HG03039 (cell line): ENCODE data around the gene BCL6.

ENCODE experiments used
- ATAC-seq: cut with Tn5 transposase; IDR thresholded peaks from one replicate; pipeline ENCODE4 v1.9.1; 2021; ENCODE audit warnings: mild to moderate bottlenecking, moderate library complexity; ENCODE audit not compliant: unreplicated experiment

Gene BCL6

DNA sequence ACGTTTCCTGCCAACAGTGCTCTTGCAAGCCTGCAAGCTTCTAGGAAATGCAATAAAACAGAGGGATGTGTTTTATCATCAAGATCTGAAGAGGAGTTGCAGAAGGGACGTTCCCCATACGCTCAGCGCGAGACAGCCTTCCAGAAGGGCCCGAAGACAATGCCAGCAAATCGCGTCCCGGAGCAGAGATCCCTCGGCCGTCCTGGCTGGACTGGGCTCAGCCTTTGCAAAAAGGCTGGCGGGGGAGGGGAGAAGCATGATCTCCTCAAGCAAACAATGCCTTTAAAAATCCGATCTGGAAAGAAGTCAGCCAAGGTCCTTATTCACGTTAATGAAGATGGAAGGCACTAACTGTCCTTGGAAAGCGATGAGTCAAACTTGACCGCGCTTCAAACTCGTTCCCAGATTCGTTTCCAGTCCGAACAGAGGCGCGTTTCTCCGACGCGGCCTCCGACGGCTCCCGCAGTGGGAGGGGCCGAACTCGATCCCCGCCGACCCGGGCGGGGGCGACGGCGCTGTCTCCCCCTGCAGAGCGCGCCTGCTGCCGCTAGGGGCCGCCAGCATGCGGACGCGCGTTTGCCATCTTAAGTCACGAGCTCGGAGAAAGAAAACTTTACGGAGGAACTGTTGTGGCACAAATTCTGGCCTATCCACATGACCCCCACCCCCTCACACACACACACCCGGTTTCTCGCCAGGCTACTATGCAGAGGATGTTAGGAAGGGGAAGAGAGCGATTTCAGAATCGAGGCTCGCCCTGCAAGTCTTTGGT lies 5.5 kb downstream of the BCL6 start:
- ATAC-seq, result no peak

DNA sequence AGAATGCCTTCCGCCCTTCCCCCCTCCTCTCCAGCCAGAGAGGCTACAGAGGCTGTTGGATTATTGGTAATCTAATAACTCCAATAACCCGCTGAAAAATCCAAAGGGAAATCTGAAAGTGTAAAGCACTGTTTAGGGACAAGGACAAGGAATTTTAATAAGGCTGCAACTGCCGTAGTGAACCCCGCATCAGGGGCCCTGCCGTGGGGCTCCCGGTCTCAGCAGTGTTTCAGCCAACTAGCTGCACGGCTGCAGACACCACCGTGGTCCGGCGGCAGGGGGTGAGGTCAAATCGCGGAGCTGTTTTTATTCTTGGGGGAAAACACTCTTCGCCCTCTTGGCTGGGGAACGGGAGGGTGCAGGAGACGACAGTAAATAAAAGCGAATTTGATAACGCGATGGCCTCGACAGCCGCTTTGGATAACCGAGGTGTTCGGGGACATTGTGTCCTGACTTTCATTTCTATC lies 6.1 kb downstream of the BCL6 start:
- no peak for ATAC-seq

DNA sequence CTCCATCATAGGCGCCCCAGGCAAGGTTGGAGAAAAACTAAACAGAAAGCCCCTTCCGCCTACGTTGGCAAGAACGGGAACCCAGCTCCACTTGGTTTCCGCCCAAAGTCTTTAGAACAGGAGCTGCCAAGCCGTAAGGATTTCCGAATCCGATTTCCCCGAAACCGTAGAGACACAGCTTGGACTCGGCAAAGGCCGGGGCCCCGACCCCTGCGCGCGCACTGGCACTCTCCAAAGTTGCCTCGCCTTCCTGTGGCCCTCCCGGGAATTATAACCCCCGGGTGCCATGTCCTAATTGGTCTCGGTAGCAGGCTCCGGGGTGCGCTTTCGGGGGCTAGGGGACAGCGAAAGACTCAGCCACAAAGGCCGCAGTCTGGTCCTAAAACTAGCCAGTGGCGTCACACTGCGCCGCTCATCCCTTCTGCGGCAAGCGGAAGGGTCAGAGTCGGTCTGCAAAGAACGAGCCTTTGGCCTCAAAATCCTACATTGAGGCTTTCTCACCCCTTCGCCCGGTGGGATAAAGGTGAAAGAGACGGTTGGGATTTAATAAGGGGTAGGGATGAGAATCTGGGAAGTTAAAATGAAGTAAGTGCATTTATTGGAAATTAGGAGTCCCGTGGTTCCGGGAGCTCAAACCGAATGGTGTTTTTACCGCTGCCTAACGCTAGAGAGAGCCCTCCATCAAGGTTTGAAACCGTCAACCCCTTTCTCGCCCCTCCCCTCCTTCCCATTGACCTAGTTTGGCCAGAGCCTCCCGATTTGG lies 6.8 kb downstream of the BCL6 start:
- ATAC-seq, result no peak

DNA sequence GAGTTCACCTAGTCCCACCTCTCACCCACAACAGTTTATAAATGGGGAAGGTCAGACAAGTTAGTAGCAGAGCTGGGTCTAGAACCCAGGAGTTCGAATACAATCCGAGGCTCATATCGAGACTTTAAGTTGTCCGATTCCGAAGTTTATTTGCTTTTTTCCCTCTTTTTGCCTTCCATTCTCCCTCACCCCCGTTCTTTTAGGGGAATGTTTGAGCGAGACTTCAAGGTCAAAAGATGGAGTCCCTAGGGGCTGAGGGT lies 7.3 kb downstream of the BCL6 start:
- no peak for ATAC-seq

DNA sequence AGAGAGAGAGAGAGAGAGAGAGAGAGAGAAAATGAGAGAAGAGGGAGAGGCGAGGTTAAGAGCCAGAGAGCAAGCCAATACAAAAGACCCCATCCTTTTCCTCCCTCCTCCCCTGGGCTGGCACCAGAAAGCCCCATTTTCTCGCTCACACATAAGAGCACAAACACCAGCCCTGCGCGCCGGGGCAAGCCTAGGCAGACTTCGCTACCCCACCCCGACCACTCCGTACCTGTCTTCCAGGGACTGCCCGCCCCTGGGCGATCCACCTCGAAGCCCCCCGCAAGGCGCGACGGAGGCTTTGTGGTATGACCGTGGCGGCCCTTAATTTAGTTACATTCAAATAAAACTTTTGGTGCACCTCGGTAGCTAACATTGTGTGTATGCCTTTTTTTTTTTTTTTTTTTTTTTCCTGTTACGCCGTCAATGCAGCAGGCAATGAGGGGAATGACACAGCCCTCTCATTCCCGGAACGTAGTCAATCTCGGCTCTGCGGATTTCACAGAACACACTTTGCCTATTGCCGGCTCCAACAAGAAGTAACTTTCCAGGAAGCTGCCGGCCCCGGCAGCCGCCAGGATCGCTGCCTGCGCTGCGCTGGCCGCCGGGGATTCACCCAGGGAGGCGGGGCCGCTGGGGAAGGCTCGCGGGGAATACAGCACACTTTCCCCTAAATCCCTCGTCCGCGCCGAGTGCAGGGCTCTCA lies 7.7 kb downstream of the BCL6 start:
- ATAC-seq, result no peak

DNA sequence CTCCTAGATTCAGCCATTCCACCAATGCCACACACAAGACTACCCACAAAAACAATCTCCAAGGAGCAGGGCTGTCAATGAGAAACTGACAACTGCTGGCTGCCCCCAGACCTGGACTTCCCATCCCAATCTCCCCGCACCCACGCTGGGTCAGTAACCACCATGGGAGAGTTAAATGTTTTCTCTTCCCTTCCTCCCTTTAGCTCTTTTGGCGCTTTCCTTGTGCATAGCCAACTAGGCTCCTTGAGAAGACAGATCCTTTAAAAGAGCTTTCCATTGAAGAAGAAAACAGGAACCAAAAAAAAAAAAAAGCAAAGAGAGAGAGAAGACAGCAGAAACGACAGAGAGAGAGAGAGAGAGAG lies 8.3 kb downstream of the BCL6 start:
- no peak for ATAC-seq

DNA sequence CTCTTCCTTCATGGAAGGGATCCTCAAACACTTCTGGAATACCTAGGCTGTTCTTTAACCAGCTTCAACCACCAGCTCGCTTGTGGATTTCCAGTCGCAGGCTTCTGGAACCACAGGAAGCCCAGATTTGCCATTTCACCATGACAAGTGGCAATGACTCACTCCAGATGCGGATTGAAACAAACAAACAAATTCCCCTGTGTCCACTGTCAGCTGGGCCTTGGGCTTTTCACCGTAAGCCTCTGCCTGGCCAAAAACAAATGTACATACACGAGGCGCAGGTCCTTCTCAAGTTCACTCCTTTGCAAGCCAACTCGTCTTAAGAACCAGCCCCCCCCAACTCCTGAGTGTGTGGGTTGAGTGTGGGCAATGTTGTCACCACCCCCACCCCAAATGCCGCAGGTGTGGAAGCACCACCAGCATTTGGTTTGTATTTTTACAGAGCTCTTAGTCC lies 8.8 kb downstream of the BCL6 start:
- ATAC-seq, result no peak

DNA sequence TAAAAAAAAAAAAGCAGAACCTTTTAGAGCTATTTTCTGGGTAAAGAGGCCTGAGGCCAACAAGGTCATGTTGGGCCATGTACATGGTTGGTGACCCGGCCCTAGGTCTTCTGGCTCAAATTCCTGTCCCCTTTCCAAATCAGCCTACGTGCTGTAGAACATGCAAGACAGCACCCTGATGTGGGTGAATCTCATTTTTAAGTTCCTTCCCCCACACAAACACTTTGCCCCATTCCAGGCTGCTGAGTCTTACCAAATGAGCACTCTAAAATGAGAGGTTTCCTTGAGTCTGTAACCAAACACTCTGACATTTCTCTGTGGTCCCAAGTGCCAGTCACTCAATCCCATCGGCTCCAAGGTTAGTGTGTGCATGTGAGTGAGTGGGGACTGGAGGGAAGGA lies 9.4 kb downstream of the BCL6 start:
- no peak for ATAC-seq

DNA sequence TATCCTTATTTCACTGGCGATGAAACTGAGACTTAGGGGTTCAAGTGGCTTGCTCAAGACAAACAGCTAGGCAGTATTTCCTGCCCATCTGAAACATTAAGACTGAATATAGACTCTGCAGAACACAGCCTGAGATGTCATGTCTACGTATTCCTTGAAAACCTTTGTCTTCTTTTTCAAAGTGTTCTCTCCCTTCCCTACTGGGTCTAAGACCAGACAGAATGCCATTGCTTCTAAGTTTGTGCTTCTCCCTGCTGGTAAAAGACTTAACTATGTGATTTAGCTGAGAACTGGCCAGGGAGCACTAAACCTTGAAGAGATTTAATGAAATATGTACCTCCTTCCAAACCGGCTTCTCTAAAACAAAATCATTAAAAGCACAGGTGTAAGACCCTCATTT lies 9.9 kb downstream of the BCL6 start:
- no peak for ATAC-seq

DNA sequence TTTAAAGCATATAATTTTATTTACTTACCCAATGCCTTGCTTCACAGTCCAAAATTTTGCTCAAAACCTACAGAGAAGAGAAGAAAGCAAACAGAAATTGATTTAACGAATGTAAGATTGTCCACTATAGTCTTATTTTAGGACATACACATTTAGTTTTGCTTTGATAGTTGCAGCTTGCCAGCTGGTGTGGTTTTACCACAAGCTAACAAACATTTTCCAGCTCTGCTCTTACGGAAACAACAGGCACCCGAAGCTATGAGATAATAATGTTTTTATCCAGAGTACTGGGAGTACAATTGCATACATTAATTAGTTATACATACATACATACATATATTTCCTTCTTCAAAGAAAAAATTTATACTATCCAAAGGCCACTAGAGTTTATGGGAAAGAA lies 10.4 kb downstream of the BCL6 start:
- ATAC-seq, result no peak

DNA sequence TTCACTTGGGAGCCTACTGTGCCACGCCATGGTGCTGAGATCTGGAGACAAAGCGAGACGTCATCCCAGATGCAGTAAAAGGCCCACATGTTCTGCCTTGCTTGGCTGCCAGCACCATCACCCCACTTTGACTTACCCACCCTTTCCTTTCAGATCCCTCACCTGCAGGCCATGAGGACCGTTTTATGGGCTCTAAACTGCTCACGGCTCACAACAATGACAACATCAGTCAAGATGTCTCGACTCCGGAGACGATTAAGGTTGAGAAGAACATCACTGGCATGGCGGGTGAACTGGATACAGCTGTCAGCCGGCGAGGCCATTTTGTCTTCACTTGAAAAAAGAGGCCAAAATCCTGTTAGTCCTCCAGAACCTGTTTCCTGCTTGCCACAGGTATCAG lies 11.9 kb downstream of the BCL6 start:
- ATAC-seq, result no peak

DNA sequence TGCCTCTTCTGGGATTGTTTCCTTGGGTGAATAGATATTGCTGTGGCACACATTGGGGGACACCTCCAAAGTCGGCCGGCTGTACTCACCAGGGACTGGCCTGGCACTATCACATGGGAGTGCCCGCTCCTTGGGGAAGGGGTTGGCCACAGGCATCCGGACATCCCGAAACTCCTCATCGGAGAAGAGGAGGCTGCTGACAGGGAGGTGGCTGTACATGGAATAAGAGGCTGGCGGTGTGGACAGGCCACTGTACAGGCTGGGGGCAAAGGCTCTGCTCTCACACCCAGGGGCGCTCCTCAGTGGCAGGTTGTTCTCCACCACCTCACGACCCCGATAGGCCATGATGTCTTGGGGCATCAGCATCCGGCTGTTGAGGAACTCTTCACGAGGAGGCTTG lies 15.7 kb downstream of the BCL6 start:
- ATAC-seq, result no peak

DNA sequence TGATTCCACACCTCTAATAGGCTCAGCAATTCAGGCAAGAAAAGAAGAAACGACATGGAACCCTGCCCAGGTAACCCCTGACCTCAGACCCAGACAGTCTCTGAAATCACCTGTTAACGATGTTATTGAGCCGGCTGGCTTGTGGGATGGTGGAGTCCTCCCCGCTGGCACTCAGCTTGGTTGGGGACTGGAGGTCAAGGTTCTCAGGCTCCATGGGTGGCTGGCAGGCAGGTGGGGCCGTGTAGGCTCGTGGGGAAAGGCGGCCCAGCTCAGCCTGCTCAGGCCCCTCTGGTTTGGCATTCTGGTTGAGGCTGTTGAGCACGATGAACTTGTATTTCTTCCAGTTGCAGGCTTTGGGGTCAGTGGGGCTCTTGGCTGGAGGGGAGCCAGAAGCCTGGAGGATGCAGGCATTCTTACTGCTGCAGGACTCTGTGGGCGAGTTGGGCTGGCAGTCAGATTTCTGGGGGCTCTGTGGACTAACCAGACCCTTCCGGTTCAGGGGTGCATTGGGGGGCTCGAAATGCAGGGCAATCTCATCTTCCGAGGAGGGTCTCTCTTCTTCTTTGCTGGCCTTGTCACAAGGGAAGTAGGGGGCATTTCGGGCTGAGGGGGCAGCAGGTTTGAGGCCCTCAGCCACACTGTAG lies 16.2 kb downstream of the BCL6 start:
- ATAC-seq, result no peak

DNA sequence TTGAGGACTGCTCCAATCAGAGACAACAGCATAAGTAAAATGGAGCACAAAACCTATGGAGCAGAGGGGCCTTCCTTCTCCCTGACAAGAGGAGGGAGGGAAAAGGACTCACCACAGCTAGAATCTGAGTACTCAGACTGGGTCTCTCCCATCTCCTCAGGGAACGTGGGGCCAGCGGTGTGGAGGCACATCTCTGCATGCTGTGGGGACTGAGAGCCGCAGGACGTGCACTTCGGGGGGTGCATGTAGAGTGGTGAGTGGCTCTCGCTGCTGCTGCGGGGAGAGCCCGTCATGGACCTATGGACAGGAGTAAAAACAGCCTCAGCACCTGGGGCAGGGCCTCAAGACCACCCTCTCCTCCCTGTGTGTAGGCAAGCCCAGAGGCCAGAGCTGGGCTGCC lies 17.0 kb downstream of the BCL6 start:
- ATAC-seq, result no peak

DNA sequence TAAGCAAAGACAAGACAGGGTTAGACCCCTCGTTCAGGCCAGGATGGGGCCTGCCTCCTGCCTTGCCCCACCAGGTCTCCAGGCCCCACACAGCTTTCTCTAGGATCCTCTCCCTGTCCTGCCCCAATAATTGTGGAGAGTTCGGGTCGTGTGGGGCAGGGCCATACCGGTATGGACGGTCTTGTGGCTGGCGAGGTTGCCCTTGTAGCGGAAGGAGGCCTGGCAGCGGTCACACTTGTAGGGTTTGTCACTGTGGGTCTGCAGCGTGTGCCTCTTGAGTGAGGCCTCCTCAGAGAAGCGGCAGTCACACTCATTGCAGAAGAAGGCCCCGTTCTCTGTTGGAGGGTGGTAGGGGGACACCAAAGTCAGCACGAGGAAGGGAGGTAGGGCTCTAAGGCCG lies 18.7 kb downstream of the BCL6 start:
- ATAC-seq, result no peak

DNA sequence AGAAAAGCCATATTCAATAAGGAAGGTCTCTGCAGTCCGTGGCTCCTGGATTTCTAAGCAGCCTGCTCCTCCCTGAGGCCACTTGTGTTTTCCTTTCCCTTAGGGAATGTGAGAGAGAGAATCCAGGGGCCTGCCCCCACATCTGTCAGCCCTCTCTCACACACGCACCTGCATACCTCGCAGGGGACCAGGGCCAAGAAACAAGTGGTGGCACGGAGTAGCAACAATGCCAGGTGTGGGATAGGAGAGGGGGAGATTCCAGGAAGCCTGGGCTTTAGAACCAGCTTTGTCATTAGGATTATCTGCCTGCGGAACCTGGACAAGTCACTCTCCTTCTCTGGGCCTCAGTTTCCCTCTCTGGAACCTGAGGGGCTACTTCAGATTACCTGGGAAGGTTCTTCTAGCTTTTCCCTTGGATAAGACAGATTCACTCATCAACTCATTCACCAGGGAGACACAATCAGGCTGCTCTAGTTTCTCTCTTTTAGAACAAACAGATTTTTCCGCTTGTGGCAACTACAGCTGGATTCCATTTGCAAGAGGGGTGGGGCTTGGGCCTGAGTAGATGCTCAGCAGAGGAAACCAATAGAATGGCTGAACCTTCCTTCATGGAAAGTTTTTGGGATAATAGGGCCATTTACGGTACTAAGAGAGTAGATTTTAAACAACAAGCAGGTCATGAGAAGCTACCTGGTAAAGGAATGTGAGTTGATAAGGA lies 19.5 kb downstream of the BCL6 start:
- no peak for ATAC-seq

DNA sequence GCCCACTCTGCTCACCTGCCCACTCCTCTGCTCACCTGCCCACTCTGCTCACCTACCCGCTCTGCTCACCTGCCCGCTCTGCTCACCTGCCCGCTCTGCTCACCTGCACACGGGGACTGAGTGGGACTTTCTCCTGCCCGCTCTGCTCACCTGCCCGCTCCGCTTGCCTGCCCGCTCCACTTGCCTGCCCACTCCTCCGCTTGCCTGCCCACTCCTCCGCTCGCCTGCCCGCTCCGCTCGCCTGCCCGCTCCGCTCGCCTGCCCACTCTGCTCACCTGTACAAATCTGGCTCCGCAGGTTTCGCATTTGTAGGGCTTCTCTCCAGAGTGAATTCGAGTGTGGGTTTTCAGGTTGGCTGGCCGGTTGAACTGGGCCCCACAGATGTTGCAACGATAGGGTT lies 20.0 kb downstream of the BCL6 start:
- no peak for ATAC-seq

DNA sequence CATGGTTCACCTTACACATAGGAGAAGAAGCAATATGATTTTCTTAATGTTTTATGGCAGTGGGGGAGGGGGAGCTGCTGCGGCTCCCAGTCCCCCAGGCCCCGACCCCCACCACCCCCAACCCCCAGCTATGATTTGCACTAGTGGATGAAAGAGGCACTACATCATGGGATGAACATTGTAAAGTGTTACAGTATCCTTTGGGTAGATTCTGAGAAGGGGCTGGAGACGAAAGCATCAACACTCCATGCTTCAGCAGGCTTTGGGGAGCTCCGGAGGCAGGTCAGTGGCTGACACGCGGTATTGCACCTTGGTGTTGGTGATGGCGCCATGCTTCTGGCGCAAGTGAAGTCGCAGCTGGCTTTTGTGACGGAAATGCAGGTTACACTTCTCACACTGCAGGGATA lies 23.1 kb downstream of the BCL6 start:
- no peak for ATAC-seq

DNA sequence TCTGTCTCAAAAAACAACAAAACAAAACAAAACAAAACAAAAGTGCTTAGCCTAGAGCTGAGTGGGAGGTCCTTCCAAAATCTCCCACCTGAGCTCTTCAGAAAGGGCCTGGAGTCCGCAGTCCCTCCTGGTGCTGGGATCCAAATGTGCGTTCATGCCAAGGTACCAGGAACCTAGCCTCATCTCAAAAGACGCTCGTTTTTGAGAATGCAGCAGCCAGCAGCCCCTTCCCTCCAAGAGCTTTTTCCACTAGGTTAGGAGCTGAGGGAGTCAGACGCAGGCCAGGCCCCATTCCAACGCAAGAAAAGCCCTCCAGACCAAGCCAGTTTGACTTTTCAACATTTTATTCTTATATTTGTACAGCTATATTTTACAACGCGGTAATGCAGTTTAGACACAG lies 24.2 kb downstream of the BCL6 start:
- no peak for ATAC-seq

DNA sequence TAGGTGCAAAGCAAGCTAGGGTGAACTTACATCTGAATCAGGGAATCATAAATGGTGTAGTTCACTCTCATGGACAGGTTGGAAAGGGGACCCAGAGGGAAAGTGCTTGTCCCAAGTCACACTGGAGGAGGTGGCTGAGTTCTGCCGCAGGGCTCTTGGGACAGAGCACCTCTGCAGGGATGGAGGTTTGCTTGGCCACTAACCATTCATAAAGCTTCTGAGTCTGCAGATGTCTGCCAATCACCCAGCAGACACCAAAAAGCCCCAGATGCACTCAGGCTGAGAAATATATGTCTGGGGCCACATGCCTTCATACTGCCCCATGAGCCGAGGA lies 25.0 kb downstream of the BCL6 start:
- ATAC-seq, result no peak
